K562 (cell line): ENCODE results near the gene SERTAD1. TPM values are rescaled to one million over a fixed set of nuclear protein-coding genes. Genes with fewer than 3 reads are reported as not detected.

Experiments used
- ARID2 ChIP-seq: fragments of 450-650 bp; IDR thresholded peaks from 2 replicates; pipeline ENCODE4 v1.6.1; 2017; ENCODE audit warnings: antibody characterized with exemption, mild to moderate bottlenecking
- BRD4 ChIP-seq: fragments of 200-600 bp; sonication (generic); IDR thresholded peaks from 2 replicates; pipeline ENCODE4 v1.6.1; 2017; ENCODE audit warnings: inconsistent platforms
- CBX1 ChIP-seq: sonication (generic); IDR thresholded peaks from 2 replicates; pipeline ENCODE4 v1.6.1; 2016; ENCODE audit warnings: antibody characterized with exemption, low read depth, mild to moderate bottlenecking
- CHD1 ChIP-seq: fragments of 200-600 bp; sonication (generic); IDR thresholded peaks from one replicate; pipeline ENCODE4 v1.6.1; 2012; ENCODE audit warnings: mild to moderate bottlenecking, moderate library complexity, low read length, inconsistent platforms
- COPS2 ChIP-seq: fragments of 450-650 bp; conservative IDR thresholded peaks from 2 replicates; pipeline ENCODE4 v1.6.1; 2016; ENCODE audit warnings: mild to moderate bottlenecking, moderate library complexity
- KDM1A ChIP-seq, 2 experiments: fragments of 450-650 bp; IDR thresholded peaks; 2 replicates each; pipeline ENCODE4 v1.6.1; 2016; ENCODE audit warnings: mild to moderate bottlenecking in 2 of 2
- MED1 ChIP-seq: sonication (generic); formaldehyde crosslinking; IDR thresholded peaks from 2 replicates; pipeline ENCODE4 v1.8.1; 2023; ENCODE audit warnings: missing genetic modification reagents, borderline replicate concordance
- MEF2D ChIP-seq: conservative IDR thresholded peaks from 2 replicates; pipeline ENCODE4 v1.6.1; 2016; ENCODE audit warnings: low read depth, missing genetic modification characterization, missing compliant biosample characterization
- SMAD1 ChIP-seq: fragments of 150-350 bp; IDR thresholded peaks from 2 replicates; pipeline ENCODE4 v1.6.1; 2014; ENCODE audit warnings: low read length, low read depth; ENCODE audit not compliant: partially characterized antibody
- TBP ChIP-seq: optimal IDR thresholded peaks from 2 replicates; pipeline ENCODE3; 2011; ENCODE audit warnings: low read depth, low read length, improper control_type of control experiment
- YY1 ChIP-seq, 3 experiments: IDR thresholded peaks; 2 replicates each; pipeline ENCODE4 v1.6.1; 2011; ENCODE audit warnings: low read length in 2 of 3, mild to moderate bottlenecking in 2 of 3, moderate library complexity in 2 of 3, borderline replicate concordance in 1 of 3, control low read depth in 1 of 3, low read depth in 1 of 3; ENCODE audit not compliant: insufficient read depth in 3 of 3, insufficient replicate concordance in 2 of 3, control insufficient read depth in 1 of 3, insufficient read length in 1 of 3; ENCODE audit errors: extremely low read depth in 1 of 3
- ZFP1 ChIP-seq: fragments of 450-650 bp; formaldehyde crosslinking; IDR thresholded peaks from 2 replicates; pipeline ENCODE4 v1.4.0; 2020; ENCODE audit warnings: mild to moderate bottlenecking, mixed read lengths
- ZNF197 ChIP-seq: fragments of 200-800 bp; sonication (Bioruptor generic); IDR thresholded peaks from 2 replicates; pipeline ENCODE4 v1.6.1; 2016; ENCODE audit warnings: low read depth, missing genetic modification characterization, missing compliant biosample characterization
- polyA plus RNA-seq, 8 experiments: library from polyadenylated mRNA; depleted of rRNA in 4 of 8; stranded (reverse) in 5 of 8; unstranded in 3 of 8; fragments of >200 nt; fragmentation: Nextera tagmentation in 2 of 8; fragmentation: Illumina TruSeq in 1 of 8; extraction: Ambion mirVana in 2 of 8; extraction: Trizol in 1 of 8; gene quantifications; 2 replicates each; pipeline versions ENCODE4 v1.2.1 to v1.2.3, GENCODE V29; 2011 to 2014; ENCODE audit warnings: inconsistent platforms in 1 of 8, missing spikeins in 1 of 8
- total RNA-seq, 7 experiments: library from RNA; depleted of rRNA in 6 of 7; stranded (reverse); fragments of >200 nt in 6 of 7; fragmentation: Illumina TruSeq in 2 of 7; extraction: Trizol in 2 of 7; gene quantifications; 2 replicates each; pipeline versions ENCODE4 v1.2.1 to v1.2.3, GENCODE V29; 2011 to 2021; ENCODE audit warnings: low replicate concordance in 1 of 7
- TF ChIP-seq, protein P1 (sequence below): fragments of 250-450 bp; sonication (Bioruptor Pico); IDR thresholded peaks from 2 replicates; pipeline ENCODE4 v1.9.0; 2021; ENCODE audit warnings: mild to moderate bottlenecking
- TF ChIP-seq, protein P2 (sequence below): fragments of 450-650 bp; IDR thresholded peaks from 2 replicates; pipeline ENCODE4 v1.6.1; 2016; ENCODE audit warnings: borderline replicate concordance
- TF ChIP-seq, protein P3 (sequence below): sonication (generic); formaldehyde crosslinking; IDR thresholded peaks from 2 replicates; pipeline ENCODE4 v1.8.0; 2022; ENCODE audit warnings: missing genetic modification reagents, mild to moderate bottlenecking, borderline replicate concordance
- TF ChIP-seq, protein P4 (sequence below): sonication (generic); formaldehyde crosslinking; IDR thresholded peaks from 2 replicates; pipeline ENCODE4 v1.8.0; 2023; ENCODE audit warnings: mild to moderate bottlenecking, missing genetic modification reagents

SERTAD1 gene
- total and polyA plus RNA-seq, 9 of the 15 experiments (the other 6 are each of a cell fraction or from before 2014, with no cell fraction given), result 0.15 to 8.7 (median 4.9) TPM

DNA sequence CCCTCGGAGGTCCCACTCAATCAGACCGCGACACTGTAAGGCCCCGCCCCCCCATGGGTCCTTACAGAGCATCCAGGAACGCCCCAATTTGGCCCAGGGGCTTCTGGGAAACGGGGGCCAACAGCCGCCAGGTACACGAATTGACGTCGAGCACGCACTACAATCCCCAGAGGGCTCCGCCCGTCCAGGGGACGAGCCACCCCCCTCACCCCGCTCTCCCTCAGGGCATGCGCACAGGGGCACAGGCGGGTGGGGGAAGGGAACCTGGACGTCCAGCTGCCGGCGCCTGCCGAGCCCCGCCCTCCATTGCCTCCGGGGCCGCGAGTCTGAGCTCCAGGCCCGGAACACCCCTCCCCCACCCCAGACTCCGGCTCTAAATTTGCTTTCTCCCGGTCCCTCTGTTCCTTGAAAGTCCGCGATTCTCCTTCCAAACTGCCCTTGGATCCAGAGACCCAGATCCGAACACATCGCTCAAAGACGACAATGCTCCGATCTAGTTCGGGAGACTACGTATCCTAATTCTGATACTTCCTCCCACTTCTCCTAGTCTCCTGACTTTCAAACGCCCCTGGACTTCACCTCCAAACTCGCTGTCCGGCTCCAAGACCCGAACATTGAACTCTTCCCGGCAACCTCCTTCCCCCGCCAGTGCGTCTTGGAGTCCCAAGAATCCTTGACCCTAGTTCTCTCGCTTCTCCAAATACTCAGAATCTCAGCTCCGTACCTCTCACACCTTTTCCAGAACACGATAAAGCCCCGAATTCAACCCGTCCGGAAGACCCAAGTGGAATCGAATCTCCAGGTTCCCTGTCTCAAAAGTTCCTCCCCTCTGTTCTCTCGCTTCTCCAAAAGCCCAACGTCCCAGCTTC, 17.6 kb upstream of the SERTAD1 start (continued):
- TF ChIP-seq, protein P1, sequence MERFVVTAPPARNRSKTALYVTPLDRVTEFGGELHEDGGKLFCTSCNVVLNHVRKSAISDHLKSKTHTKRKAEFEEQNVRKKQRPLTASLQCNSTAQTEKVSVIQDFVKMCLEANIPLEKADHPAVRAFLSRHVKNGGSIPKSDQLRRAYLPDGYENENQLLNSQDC (CRISPR knock-in tag), result no peak; the same call in 1 of the 2 replicates
- TF ChIP-seq BRD4 (peak; percentile 79), COPS2 (no peak), ZNF197 (CRISPR knock-in tag) (no peak), CHD1 (peak; percentile 95), TBP (peak; percentile 47), YY1 (IDR thresholded peaks at IDR 0.05; ENCODE audit: borderline replicate concordance in 1 of 3, control insufficient read depth in 1 of 3, extremely low read depth in 1 of 3, insufficient read depth in 3 of 3, insufficient read length in 1 of 3, insufficient replicate concordance in 2 of 3, low read depth in 1 of 3, low read length in 2 of 3) (peak in 2 of 3 experiments; percentile 74 to 77), SMAD1 (peak; percentile 55), CBX1 (peak; percentile 71; the same call in 1 of the 2 replicates), MED1 (CRISPR knock-in tag) (no peak), MEF2D (tag) (no peak), ARID2 (peak; percentile 51; the same call in 1 of the 2 replicates), KDM1A (IDR thresholded peaks at IDR 0.05) (no peak), ZFP1 (CRISPR knock-in tag) (no peak)
- TF ChIP-seq, protein P2, sequence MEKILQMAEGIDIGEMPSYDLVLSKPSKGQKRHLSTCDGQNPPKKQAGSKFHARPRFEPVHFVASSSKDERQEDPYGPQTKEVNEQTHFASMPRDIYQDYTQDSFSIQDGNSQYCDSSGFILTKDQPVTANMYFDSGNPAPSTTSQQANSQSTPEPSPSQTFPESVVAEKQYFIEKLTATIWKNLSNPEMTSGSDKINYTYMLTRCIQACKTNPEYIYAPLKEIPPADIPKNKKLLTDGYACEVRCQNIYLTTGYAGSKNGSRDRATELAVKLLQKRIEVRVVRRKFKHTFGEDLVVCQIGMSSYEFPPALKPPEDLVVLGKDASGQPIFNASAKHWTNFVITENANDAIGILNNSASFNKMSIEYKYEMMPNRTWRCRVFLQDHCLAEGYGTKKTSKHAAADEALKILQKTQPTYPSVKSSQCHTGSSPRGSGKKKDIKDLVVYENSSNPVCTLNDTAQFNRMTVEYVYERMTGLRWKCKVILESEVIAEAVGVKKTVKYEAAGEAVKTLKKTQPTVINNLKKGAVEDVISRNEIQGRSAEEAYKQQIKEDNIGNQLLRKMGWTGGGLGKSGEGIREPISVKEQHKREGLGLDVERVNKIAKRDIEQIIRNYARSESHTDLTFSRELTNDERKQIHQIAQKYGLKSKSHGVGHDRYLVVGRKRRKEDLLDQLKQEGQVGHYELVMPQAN, result 0 out of 2 replicates have a peak, but pooled peaks have one; percentile 69
- TF ChIP-seq, protein P3, sequence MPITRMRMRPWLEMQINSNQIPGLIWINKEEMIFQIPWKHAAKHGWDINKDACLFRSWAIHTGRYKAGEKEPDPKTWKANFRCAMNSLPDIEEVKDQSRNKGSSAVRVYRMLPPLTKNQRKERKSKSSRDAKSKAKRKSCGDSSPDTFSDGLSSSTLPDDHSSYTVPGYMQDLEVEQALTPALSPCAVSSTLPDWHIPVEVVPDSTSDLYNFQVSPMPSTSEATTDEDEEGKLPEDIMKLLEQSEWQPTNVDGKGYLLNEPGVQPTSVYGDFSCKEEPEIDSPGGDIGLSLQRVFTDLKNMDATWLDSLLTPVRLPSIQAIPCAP (CRISPR knock-in tag), result no peak
- TF ChIP-seq, protein P4, sequence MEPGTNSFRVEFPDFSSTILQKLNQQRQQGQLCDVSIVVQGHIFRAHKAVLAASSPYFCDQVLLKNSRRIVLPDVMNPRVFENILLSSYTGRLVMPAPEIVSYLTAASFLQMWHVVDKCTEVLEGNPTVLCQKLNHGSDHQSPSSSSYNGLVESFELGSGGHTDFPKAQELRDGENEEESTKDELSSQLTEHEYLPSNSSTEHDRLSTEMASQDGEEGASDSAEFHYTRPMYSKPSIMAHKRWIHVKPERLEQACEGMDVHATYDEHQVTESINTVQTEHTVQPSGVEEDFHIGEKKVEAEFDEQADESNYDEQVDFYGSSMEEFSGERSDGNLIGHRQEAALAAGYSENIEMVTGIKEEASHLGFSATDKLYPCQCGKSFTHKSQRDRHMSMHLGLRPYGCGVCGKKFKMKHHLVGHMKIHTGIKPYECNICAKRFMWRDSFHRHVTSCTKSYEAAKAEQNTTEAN (CRISPR knock-in tag), result no peak
